ENCODE results near the gene SLC27A2.
"Not testable (repeated sequence)": the region's sequence is repeated elsewhere in the genome, so short reads cannot be mapped to it uniquely, and the experiment has no call there.

SLC27A2 gene

DNA sequence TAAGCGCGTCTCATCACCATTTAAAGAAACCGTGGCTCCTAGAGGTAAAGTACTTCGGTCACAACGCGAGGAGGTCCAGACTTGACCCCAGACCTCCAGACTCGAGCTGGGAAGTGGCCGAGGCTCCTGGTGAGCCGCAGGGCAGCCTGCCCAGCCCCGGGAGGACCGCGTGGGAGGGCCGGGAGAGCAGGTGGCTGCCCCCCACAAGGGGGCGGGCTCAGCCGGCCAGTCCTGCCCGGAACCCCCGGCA, at the start of gene SLC27A2:
TSS of gene SLC27A2 (plus strand) at position 228 of the 250 bp plus-strand sequence. CDS start 232 bp downstream, outside the sequence.
- H3K27ac ChIP-seq = no peak within 1 kb of the TSS
- no peak for TF ChIP-seq ZFX (IDR thresholded peaks at IDR 0.05; ENCODE audit: borderline replicate concordance)
- TF ChIP-seq, protein P1, sequence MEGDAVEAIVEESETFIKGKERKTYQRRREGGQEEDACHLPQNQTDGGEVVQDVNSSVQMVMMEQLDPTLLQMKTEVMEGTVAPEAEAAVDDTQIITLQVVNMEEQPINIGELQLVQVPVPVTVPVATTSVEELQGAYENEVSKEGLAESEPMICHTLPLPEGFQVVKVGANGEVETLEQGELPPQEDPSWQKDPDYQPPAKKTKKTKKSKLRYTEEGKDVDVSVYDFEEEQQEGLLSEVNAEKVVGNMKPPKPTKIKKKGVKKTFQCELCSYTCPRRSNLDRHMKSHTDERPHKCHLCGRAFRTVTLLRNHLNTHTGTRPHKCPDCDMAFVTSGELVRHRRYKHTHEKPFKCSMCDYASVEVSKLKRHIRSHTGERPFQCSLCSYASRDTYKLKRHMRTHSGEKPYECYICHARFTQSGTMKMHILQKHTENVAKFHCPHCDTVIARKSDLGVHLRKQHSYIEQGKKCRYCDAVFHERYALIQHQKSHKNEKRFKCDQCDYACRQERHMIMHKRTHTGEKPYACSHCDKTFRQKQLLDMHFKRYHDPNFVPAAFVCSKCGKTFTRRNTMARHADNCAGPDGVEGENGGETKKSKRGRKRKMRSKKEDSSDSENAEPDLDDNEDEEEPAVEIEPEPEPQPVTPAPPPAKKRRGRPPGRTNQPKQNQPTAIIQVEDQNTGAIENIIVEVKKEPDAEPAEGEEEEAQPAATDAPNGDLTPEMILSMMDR (IDR thresholded peaks at IDR 0.05) = peak; percentile 67

GRCh38 chr15:50132251-50132984, 49.6 kb upstream of the SLC27A2 start:
- not testable (repeated sequence) for H3K27ac ChIP-seq

DNA sequence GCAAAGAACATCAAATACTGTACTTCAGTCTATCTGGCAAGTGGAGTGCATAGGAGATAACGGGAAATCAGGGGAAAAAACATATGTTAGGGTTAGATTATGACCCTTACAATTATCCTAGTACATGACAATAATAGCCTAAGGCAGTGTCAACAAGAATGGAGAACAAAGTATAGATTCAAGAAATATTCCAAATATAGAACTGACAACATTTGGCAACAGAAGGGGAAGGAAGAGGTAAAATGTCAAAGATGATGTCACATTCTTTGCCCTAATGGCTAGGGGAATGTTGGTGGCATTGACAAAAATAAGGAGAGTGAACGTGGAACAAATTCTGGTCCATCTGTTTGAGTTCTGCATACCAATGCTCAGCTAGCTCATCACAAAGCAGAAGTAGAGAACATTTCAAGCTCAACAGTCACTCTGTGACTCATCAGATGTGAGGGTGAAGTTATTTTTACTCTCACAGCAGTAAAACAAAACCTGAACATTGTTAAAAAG, 47.4 kb upstream of the SLC27A2 start:
- H3K27ac ChIP-seq = no peak overlapping the region
- TF ChIP-seq, protein P1 (IDR thresholded peaks at IDR 0.05) = no peak
- TF ChIP-seq ZFX (IDR thresholded peaks at IDR 0.05; ENCODE audit: borderline replicate concordance) = no peak

- H3K27ac ChIP-seq = no peak overlapping the region
- TF ChIP-seq ZFX (IDR thresholded peaks at IDR 0.05; ENCODE audit: borderline replicate concordance) = no peak
- TF ChIP-seq, protein P1 (IDR thresholded peaks at IDR 0.05) = no peak
Measured at GRCh38 chr15:50135031-50135551, 46.9 kb upstream of the SLC27A2 start.

DNA sequence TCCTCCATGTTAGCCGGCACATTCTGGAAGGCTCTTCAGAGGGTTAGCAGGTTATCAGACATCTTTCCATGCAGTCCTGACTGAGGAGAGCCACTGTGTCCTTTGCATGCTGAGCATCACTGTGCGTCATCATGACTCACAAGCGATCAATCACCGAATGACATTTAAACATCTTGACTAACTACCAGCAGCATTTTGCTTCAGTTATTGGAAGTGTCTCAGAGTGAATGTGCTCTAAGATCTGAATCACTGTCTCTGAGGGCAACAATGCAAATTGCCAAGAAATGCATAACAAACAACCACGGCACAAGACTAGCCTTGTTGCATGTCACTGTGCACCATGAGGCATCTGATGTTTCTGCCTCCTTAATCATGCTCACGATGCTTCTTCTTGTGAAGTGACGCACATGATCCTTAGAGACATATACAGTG, 44.6 kb upstream of the SLC27A2 start:
- no peak for TF ChIP-seq ZFX (IDR thresholded peaks at IDR 0.05; ENCODE audit: borderline replicate concordance)
- TF ChIP-seq, protein P1 (IDR thresholded peaks at IDR 0.05) = no peak
- H3K27ac ChIP-seq = no peak overlapping the region

GRCh38 chr15:50137893-50138292, 44.1 kb upstream of the SLC27A2 start:
- no peak for TF ChIP-seq ZFX (IDR thresholded peaks at IDR 0.05; ENCODE audit: borderline replicate concordance)
- TF ChIP-seq, protein P1 (IDR thresholded peaks at IDR 0.05) = no peak

DNA sequence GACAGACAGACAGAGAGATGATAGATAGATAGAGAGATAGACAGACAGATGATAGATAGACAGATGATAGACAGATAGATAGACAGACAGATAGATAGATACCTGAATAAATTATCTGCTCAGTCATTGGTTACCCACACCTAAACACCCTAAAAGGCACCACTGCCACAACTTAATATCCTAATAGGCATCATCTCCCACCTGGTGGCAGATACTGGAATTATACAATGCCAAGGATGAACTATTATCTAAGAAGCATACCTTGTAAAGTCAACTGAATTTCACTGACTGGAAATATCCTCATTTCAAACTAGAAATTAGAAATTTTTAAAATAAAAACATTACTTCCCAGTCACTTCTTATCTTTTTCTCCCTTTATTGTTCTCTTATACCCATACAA, 43.6 kb upstream of the SLC27A2 start:
- TF ChIP-seq, protein P1 (IDR thresholded peaks at IDR 0.05) = peak; percentile 19; the same call in 1 of the 2 replicates
- no peak for TF ChIP-seq ZFX (IDR thresholded peaks at IDR 0.05; ENCODE audit: borderline replicate concordance)
- no peak overlapping the region for H3K27ac ChIP-seq

More at GRCh38 chr15:50137893-50138292, 44.1 kb upstream of the SLC27A2 start:
- no peak overlapping the region for H3K27ac ChIP-seq

Measured in 22Rv1 (cell line).